Esophagus squamous epithelium (tissue), 5 donors: ENCODE results near the gene C2orf49. TPM values are rescaled to one million over a fixed set of nuclear protein-coding genes. Genes with fewer than 3 reads are reported as not detected.
"Not testable (repeated sequence)": the region's sequence is repeated elsewhere in the genome, so short reads cannot be mapped to it uniquely, and the experiment has no call there.

ENCODE experiments used
- DNase-seq: peaks from one replicate; lab custom pipeline; 2025; lab: John Stamatoyannopoulos, UW
- H3K27ac ChIP-seq, 4 donors: fragments of 200-600 bp; sonication (generic); one replicate each; pipeline ENCODE4 v1.5.1; 2016 to 2019; ENCODE audit warnings: mild to moderate bottlenecking in 1 of 4
- H3K27me3 ChIP-seq, 4 donors: fragments of 200-600 bp; sonication (generic); 1 replicate in 3 of 4; 2 replicates in 1 of 4; pipeline versions ENCODE4 v1.5.1 to v1.6.0; 2017 to 2021; ENCODE audit warnings: antibody characterized with exemption in 1 of 4
- H3K36me3 ChIP-seq, 3 donors: fragments of 200-600 bp; sonication (generic); one replicate each; pipeline ENCODE4 v1.5.1; 2016 to 2019
- H3K4me1 ChIP-seq, 3 donors: fragments of 200-600 bp; sonication (generic); one replicate each; pipeline ENCODE4 v1.5.1; 2017 to 2019
- H3K4me3 ChIP-seq, 4 donors: fragments of 200-600 bp; sonication (generic); 1 replicate in 3 of 4; 2 replicates in 1 of 4; pipeline ENCODE4 v1.5.1; 2016 to 2019; ENCODE audit warnings: mild to moderate bottlenecking in 2 of 4, moderate library complexity in 1 of 4
- H3K9me3 ChIP-seq, 3 donors: fragments of 200-600 bp; sonication (generic); one replicate each; pipeline ENCODE4 v1.5.1; 2016 to 2019
- POLR2A ChIP-seq, 4 donors: fragments of 450-650 bp; IDR thresholded peaks; one replicate each; pipeline ENCODE4 v1.6.1; 2017; ENCODE audit warnings: antibody characterized with exemption in 4 of 4, mild to moderate bottlenecking in 4 of 4, moderate library complexity in 3 of 4
- WGBS, 2 donors: methylation state at CpG; one replicate each; pipeline ENCODE4 v1.1.5; 2018; 5-methylcytosine and 5-hydroxymethylcytosine counted together
- intact Hi-C: fragments of 100-400 bp; cut with DNase I; formaldehyde crosslinking; loops from one replicate; pipeline ENCODE4 v1.15.0; 2022
- total RNA-seq, 4 donors: library from RNA; depleted of rRNA; stranded (reverse); fragments of >200 nt; gene quantifications; one replicate each; pipeline ENCODE4 v1.1.0, GENCODE V29; 2016
- TF ChIP-seq, protein P1 (sequence below), 6 experiments: fragments of 450-650 bp in 4 of 6; fragments of 200-600 bp in 2 of 6; sonication (generic) in 2 of 6; IDR thresholded peaks; one replicate each; pipeline ENCODE4 v1.5.1; 2016 to 2019; ENCODE audit warnings: antibody characterized with exemption in 6 of 6, mild to moderate bottlenecking in 4 of 6, moderate library complexity in 4 of 6
- donor health status: DM: yes; HTN: yes; CAD: no.

The C2orf49 gene
- total RNA-seq, 4 donors from 2014 or later, result 9.3 to 19.8 (median 12.4) TPM

DNA sequence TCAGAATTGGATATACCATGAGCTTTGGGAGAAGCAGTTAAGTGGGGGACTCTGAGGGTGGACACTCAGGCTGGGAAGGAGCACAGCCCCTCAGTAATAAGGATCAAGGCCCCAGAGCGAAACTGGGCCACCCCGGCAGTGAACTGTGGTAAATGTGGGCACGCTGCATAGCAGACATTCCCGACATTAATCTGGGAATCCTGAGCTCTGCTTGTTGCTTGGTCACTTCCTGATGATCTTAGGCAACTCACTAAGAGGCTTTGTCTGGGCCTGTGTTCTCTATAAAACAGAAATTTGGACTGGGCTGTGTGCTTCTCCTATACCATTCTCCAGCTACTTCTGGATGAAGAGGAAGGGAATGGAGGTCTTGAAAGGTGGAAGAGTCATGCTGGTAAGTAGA, 12.6 kb upstream of the C2orf49 start:
- intact Hi-C loops, result no loop called here

DNA sequence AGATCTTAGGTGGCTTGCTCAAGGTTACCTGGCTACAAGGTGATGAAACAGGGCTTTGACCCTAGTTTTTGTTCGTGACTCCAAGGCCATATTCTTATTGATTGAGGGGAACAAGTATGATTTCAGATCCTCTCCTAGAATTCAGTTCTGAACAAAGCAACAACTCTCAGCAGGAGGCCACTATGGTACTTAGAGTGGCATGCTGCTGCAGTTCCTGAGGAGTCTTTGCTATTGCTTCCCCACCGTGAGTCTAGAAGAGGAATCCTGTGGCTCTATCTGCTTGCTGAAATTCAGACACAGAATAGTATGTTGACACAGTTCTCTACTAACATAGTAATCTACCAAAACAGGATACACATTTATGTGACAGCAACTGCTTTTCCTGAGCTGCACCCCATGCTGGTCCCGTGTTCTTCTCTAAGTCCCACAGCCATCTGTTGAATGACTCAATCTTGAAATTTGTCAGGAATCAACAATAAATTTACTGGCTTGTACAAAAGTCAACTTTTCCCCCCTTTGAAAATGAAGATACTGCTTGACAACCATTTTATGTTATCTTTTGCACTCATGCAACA, 11.9 kb upstream of the C2orf49 start:
- WGBS, 2 donors, result 67 to 68% methylated on average over 3 of the region's 3 CpGs

More for the DNA sequence above, 12.6 kb upstream of the C2orf49 start:
- no peak for TF ChIP-seq POLR2A (IDR thresholded peaks at IDR 0.05)
- TF ChIP-seq, protein P1, sequence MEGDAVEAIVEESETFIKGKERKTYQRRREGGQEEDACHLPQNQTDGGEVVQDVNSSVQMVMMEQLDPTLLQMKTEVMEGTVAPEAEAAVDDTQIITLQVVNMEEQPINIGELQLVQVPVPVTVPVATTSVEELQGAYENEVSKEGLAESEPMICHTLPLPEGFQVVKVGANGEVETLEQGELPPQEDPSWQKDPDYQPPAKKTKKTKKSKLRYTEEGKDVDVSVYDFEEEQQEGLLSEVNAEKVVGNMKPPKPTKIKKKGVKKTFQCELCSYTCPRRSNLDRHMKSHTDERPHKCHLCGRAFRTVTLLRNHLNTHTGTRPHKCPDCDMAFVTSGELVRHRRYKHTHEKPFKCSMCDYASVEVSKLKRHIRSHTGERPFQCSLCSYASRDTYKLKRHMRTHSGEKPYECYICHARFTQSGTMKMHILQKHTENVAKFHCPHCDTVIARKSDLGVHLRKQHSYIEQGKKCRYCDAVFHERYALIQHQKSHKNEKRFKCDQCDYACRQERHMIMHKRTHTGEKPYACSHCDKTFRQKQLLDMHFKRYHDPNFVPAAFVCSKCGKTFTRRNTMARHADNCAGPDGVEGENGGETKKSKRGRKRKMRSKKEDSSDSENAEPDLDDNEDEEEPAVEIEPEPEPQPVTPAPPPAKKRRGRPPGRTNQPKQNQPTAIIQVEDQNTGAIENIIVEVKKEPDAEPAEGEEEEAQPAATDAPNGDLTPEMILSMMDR (IDR thresholded peaks at IDR 0.05), result no peak
- WGBS, 2 donors, result 38 to 57% methylated on average over 2 to 4 of the region's 4 CpGs
- H3K27ac ChIP-seq, result peak overlapping the region in 1 of 4 donors; percentile 27
- no peaks in the 10 kb centered on the region for H3K27me3 ChIP-seq
- H3K4me1 ChIP-seq, result peaks cover 8 to 53% (median 14%) of the 10 kb centered on the region in 3 donors
- H3K36me3 ChIP-seq, result peaks cover 0 to 12% (median 0%) of the 10 kb centered on the region in 3 donors
- no peaks in the 10 kb centered on the region for H3K9me3 ChIP-seq
- no peak overlapping the region for H3K4me3 ChIP-seq
- no peak for DNase-seq

DNA sequence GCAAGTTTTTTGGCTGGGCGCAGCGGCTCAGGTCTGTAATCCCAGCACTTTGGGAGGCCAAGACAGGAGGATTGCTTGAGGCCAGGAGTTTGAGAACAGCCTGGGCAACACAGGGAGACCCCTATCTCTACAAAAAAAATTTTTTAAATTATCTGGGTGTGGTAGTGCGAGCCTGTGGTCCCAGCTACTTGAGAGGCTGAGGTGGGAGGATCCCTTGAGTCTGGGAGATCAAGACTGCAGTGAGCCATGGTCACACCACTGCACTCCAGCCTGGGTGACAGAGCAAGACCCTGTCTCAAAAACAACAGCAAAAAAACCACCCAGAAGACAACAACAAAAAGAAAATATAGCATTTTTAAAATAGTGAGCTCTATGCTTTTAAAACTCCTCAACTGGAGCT, 10.1 kb upstream of the C2orf49 start:
- intact Hi-C loops, H3K27ac ChIP-seq, H3K27me3 ChIP-seq, DNase-seq, H3K9me3 ChIP-seq, H3K4me3 ChIP-seq: not testable (repeated sequence)
- Histone ChIP-seq H3K36me3 (peaks cover 0 to 12% (median 0%) of the 10 kb centered on the region in 3 donors), H3K4me1 (peaks cover 14 to 50% (median 15%) of the 10 kb centered on the region in 3 donors)
- WGBS, 2 donors, result 83 to 89% methylated on average over 3 of the region's 3 CpGs

More for the DNA sequence above, 11.9 kb upstream of the C2orf49 start:
- Histone ChIP-seq H3K4me1 (peaks cover 15 to 52% (median 16%) of the 10 kb centered on the region in 3 donors), H3K27me3 (no peaks in the 10 kb centered on the region), H3K9me3 (no peaks in the 10 kb centered on the region), H3K27ac (peak overlapping the region in 1 of 4 donors; percentile 27), H3K4me3 (no peak overlapping the region), H3K36me3 (peaks cover 0 to 12% (median 0%) of the 10 kb centered on the region in 3 donors)
- no peak for DNase-seq
- TF ChIP-seq, protein P1 (IDR thresholded peaks at IDR 0.05), result no peak
- no peak for TF ChIP-seq POLR2A (IDR thresholded peaks at IDR 0.05)
- intact Hi-C loops, result no loop called here

DNA sequence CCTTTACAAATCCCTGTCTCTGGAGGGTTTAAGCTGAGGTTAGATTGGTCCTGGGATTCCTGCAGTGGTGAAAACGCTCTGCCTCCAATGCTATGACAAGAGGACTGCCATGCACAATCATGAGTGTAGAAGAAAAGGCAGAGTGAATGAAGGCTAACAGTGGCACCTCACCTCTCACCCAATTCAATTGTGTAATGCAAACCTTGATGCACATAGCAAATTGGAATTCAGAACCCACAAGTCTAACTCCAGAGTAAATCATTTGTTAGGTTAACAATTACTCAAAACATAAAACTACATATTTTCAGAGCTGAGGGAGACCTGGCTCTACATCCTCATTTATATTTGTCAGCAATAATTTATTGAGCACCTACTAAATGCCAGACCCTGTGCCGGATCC, 9.7 kb upstream of the C2orf49 start:
- WGBS, 2 donors, result 71 to 86% methylated on average over 2 of the region's 2 CpGs
- intact Hi-C loops, result no loop called here
- no peak overlapping the region for H3K27ac ChIP-seq
- TF ChIP-seq POLR2A (IDR thresholded peaks at IDR 0.05), result no peak
- TF ChIP-seq, protein P1 (IDR thresholded peaks at IDR 0.05), result no peak
- H3K36me3 ChIP-seq, result peaks cover 0 to 12% (median 0%) of the 10 kb centered on the region in 3 donors
- H3K9me3 ChIP-seq, result no peaks in the 10 kb centered on the region
- no peak overlapping the region for H3K4me3 ChIP-seq
- DNase-seq, result no peak
- H3K27me3 ChIP-seq, result no peaks in the 10 kb centered on the region
- H3K4me1 ChIP-seq, result peaks cover 14 to 50% (median 15%) of the 10 kb centered on the region in 3 donors

DNA sequence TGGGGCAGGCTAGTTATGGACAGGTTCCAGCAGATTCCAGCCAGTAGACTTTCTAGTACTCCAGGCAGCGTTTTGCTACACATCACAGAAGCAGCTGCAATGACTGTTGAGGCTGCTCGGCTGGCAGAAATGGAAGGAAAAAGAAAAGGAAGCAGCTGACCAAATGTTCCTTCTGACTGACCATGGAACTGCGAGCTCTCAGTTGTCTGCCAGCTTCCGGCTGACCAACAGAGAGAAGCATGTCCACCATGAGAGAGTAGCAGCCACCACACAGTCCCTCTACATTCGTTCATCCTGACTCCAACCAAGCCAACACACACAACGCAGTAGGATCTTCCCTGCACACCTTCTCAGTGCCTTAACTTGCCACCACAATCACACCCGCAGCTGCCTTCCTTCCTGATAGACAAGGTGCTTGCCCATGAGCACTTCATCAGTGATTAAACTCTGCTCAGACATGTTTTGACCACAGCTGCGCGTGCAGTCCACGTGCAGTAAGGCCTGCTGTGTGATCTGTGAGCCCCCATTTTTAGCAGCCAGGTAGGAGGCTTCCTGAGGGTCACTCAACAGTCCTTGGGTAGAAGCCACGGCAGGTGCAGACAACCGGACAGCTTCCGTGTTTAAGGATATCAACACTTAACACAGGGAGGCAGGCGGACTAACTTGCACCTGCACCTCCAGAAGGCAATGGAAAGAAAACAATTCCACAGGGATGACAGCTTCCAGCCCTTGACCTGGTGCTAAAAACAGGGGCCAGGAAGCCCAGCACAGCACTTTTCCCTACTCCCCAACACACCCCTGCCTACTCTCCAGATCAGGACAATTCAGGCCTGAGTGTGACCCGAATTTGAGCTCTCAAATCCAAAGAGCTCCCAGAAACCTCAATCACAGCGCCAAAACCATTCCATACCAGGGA, 8.8 kb upstream of the C2orf49 start:
- Histone ChIP-seq H3K9me3 (no peaks in the 10 kb centered on the region), H3K4me3 (peak overlapping the region; percentile 63 to 86 (median 79)), H3K27ac (peak overlapping the region; percentile 81 to 95 (median 94)), H3K36me3 (peaks cover 0 to 12% (median 0%) of the 10 kb centered on the region in 3 donors), H3K4me1 (peaks cover 14 to 50% (median 15%) of the 10 kb centered on the region in 3 donors), H3K27me3 (no peaks in the 10 kb centered on the region)
- TF ChIP-seq POLR2A (IDR thresholded peaks at IDR 0.05), result peak in 1 of 4 donors; percentile 11
- TF ChIP-seq, protein P1 (IDR thresholded peaks at IDR 0.05), result no peak
- intact Hi-C loops, result no loop called here
- WGBS, 2 donors, result 17 to 25% methylated on average over 8 to 12 of the region's 16 CpGs
- DNase-seq, result no peak
